ENCODE measurements around the gene RNU6-9.

GRCh38 chr19:867301-867793 is 25.9 kb upstream of the RNU6-9 start:
- no peak for TF ChIP-seq POLR2A (IDR thresholded peaks at IDR 0.05)
- TF ChIP-seq, protein P1, sequence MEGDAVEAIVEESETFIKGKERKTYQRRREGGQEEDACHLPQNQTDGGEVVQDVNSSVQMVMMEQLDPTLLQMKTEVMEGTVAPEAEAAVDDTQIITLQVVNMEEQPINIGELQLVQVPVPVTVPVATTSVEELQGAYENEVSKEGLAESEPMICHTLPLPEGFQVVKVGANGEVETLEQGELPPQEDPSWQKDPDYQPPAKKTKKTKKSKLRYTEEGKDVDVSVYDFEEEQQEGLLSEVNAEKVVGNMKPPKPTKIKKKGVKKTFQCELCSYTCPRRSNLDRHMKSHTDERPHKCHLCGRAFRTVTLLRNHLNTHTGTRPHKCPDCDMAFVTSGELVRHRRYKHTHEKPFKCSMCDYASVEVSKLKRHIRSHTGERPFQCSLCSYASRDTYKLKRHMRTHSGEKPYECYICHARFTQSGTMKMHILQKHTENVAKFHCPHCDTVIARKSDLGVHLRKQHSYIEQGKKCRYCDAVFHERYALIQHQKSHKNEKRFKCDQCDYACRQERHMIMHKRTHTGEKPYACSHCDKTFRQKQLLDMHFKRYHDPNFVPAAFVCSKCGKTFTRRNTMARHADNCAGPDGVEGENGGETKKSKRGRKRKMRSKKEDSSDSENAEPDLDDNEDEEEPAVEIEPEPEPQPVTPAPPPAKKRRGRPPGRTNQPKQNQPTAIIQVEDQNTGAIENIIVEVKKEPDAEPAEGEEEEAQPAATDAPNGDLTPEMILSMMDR (IDR thresholded peaks at IDR 0.05) = no peak
